Measurements from ENCODE around the gene LTC4S. TPM values are rescaled to one million over a fixed set of nuclear protein-coding genes. Genes with fewer than 3 reads are reported as not detected.

The LTC4S gene
- total and polyA plus RNA-seq, 2 experiments from 2014 or later: 5.8 to 10.1 TPM

GRCh38 chr5:179769796-179770195, 24.0 kb upstream of the LTC4S start (continued):
- no peak for TF ChIP-seq ZNF462 (CRISPR knock-in tag; IDR thresholded peaks at IDR 0.05)
- TF ChIP-seq ZNF114 (CRISPR knock-in tag; IDR thresholded peaks at IDR 0.05): no peak
- TF ChIP-seq STAT1 (IDR thresholded peaks at IDR 0.05; ENCODE audit: unreplicated experiment): no peak
- TF ChIP-seq EZH2 (IDR thresholded peaks at IDR 0.05; ENCODE audit: low read depth, unreplicated experiment): no peak

- peaks cover 29% of the 10 kb centered on the region; the same call in 1 of the 2 replicates for H3F3A ChIP-seq (replicated peaks; ENCODE audit: low read depth)
- ATAC-seq: no peak
- no peaks in the 10 kb centered on the region for H3K4me1 ChIP-seq (ENCODE audit: insufficient read depth)
- peaks cover 59% of the 10 kb centered on the region for H3K36me3 ChIP-seq (ENCODE audit: insufficient read depth)
- peaks cover 19% of the 10 kb centered on the region; the same call in 1 of the 2 replicates for H4K20me1 ChIP-seq (replicated peaks; ENCODE audit: insufficient read depth)
- no peaks in the 10 kb centered on the region for H3K27me3 ChIP-seq (ENCODE audit: insufficient read depth)
- no peak overlapping the region for H3K4me3 ChIP-seq
- no peak overlapping the region for H3K27ac Mint-ChIP-seq
- TF ChIP-seq EZH2 (IDR thresholded peaks at IDR 0.05; ENCODE audit: low read depth, unreplicated experiment): no peak
- no peak for TF ChIP-seq CREB1 (CRISPR knock-in tag; IDR thresholded peaks at IDR 0.05; ENCODE audit: low read depth)
- TF ChIP-seq ETS1 (IDR thresholded peaks at IDR 0.05): no peak
- no peak for TF ChIP-seq ZNF462 (CRISPR knock-in tag; IDR thresholded peaks at IDR 0.05)
- H3K9me3 Mint-ChIP-seq: no peaks in the 10 kb centered on the region
- H3K4me3 Mint-ChIP-seq: no peak overlapping the region
- no peak overlapping the region for H2AFZ ChIP-seq
- H3K36me3 Mint-ChIP-seq (ENCODE audit: low read depth): peaks cover 86% of the 10 kb centered on the region
- peaks cover 8% of the 10 kb centered on the region for H3K27me3 Mint-ChIP-seq (ENCODE audit: insufficient read depth, low read depth, poor library complexity)
- H3K79me2 ChIP-seq (replicated peaks; ENCODE audit: insufficient read depth): peaks cover 20% of the 10 kb centered on the region
- no peak overlapping the region for H3K4me2 ChIP-seq
- no peak overlapping the region for H3K27ac ChIP-seq (ENCODE audit: low read depth)
- H3K4me1 Mint-ChIP-seq: peaks cover 3% of the 10 kb centered on the region; the same call in 2 of the 3 replicates
- no peak for DNase-seq (ENCODE audit: low spot score)
- no peaks in the 10 kb centered on the region for H3K9me2 ChIP-seq (ENCODE audit: insufficient read depth)
These were observed 22.4 kb upstream of the LTC4S start for GRCh38 chr5:179771311-179771895.
